Endothelial cell of umbilical vein (primary cell): ENCODE measurements around the gene BIRC2. TPM values are rescaled to one million over a fixed set of nuclear protein-coding genes. Genes with fewer than 3 reads are reported as not detected.

Experiments
- BruUV-seq: library from RNA; stranded (reverse); fragments of 400-500 nt; replicated peaks from 2 replicates; lab custom pipeline; 2021; lab: Mats Ljungman, UMichigan
- CTCF ChIA-PET: fragments of 300-600, 350-600 bp; sonication (Branson Sonifier 250); formaldehyde crosslinking; loops from one replicate; lab custom pipeline; 2021; ENCODE audit warnings: antibody characterized with exemption, inconsistent platforms; lab: Charles Lee
- POLR2A ChIA-PET: fragments of 300-600, 350-600 bp; sonication (Branson Sonifier 250); formaldehyde crosslinking; loops from one replicate; lab custom pipeline; 2021; ENCODE audit warnings: antibody characterized with exemption, inconsistent platforms; lab: Charles Lee
- DNase-seq: peaks from one replicate; pipeline ENCODE4 v3.0.0-alpha.2; 2011; ENCODE audit warnings: low read depth, low spot score
- FAIRE-seq: peaks from 2 replicates; lab custom pipeline; 2011; peaks lifted over from hg19 to GRCh38; lab: Jason Lieb, UNC
- H2AFZ ChIP-seq: 2 replicates; pipeline ENCODE4 v1.6.0; 2012; ENCODE audit warnings: low read depth, low read length, control low read depth, inconsistent platforms
- H3K27ac ChIP-seq: 2 replicates; pipeline ENCODE4 v1.5.1; 2011; ENCODE audit warnings: low read depth, mild to moderate bottlenecking, control low read depth, low read length, moderate library complexity; ENCODE audit not compliant: insufficient read depth
- H3K27me3 ChIP-seq, 2 experiments: 2 replicates each; pipeline versions ENCODE4 v1.6.0 to v1.6.1; 2011; ENCODE audit warnings: low read length in 2 of 2, mixed read lengths in 1 of 2; ENCODE audit not compliant: control insufficient read depth in 2 of 2, insufficient read depth in 2 of 2
- H3K36me3 ChIP-seq, 2 experiments: 2 replicates in 1 of 2; 3 replicates in 1 of 2; pipeline ENCODE4 v1.5.1; 2011; ENCODE audit warnings: low read length in 2 of 2, mild to moderate bottlenecking in 1 of 2, moderate library complexity in 1 of 2; ENCODE audit not compliant: control insufficient read depth in 2 of 2, insufficient read depth in 2 of 2; ENCODE audit errors: extremely low read depth in 1 of 2
- H3K4me1 ChIP-seq: 3 replicates; pipeline ENCODE4 v1.5.1; 2011; ENCODE audit warnings: mild to moderate bottlenecking, low read length; ENCODE audit not compliant: control insufficient read depth, insufficient read depth; ENCODE audit errors: extremely low read depth
- H3K4me2 ChIP-seq: 2 replicates; pipeline ENCODE4 v1.6.1; 2011; ENCODE audit warnings: low read length, control low read depth, mixed read lengths; ENCODE audit not compliant: insufficient read depth
- H3K4me3 ChIP-seq, 3 experiments: fragments of 200-600 bp in 1 of 3; sonication (generic), shearing (Covaris generic) in 1 of 3; replicated peaks in 1 of 3; 2 replicates each; pipeline ENCODE4 v1.5.1; 2011 to 2016; ENCODE audit warnings: control low read depth in 3 of 3, low read length in 3 of 3, mild to moderate bottlenecking in 2 of 3, inconsistent platforms in 1 of 3, low read depth in 1 of 3, moderate library complexity in 1 of 3; ENCODE audit not compliant: insufficient read depth in 1 of 3
- H3K79me2 ChIP-seq: 2 replicates; pipeline ENCODE4 v1.6.0; 2012; ENCODE audit warnings: low read length, inconsistent platforms; ENCODE audit not compliant: control insufficient read depth, insufficient read depth
- H3K9ac ChIP-seq: replicated peaks from 2 replicates; pipeline ENCODE3; 2011; ENCODE audit warnings: low read length, control low read depth; ENCODE audit not compliant: insufficient read depth; ENCODE audit errors: extremely low read depth
- H3K9me1 ChIP-seq: replicated peaks from 3 replicates; pipeline ENCODE4 v1.6.0; 2011; ENCODE audit warnings: mild to moderate bottlenecking, low read length; ENCODE audit not compliant: control insufficient read depth, insufficient read depth; ENCODE audit errors: extremely low read depth
- H3K9me3 ChIP-seq: replicated peaks from 2 replicates; pipeline ENCODE4 v1.5.1; 2012; ENCODE audit warnings: low read length, inconsistent platforms; ENCODE audit not compliant: control insufficient read depth, insufficient read depth
- H4K20me1 ChIP-seq: replicated peaks from 2 replicates; pipeline ENCODE3; 2011; ENCODE audit warnings: mild to moderate bottlenecking, low read length; ENCODE audit not compliant: control insufficient read depth, insufficient read depth; ENCODE audit errors: extremely low read depth
- EZH2 ChIP-seq: IDR thresholded peaks from 2 replicates; pipeline ENCODE4 v1.6.1; 2012; ENCODE audit warnings: borderline replicate concordance, low read depth, mild to moderate bottlenecking, moderate library complexity, low read length, inconsistent platforms; ENCODE audit not compliant: severe bottlenecking
- FOS ChIP-seq: IDR thresholded peaks from 2 replicates; pipeline ENCODE4 v1.6.1; 2011; ENCODE audit warnings: mild to moderate bottlenecking, low read length, moderate library complexity, borderline replicate concordance; ENCODE audit not compliant: insufficient read depth
- GATA2 ChIP-seq: IDR thresholded peaks from 2 replicates; pipeline ENCODE4 v1.7.0; 2011; ENCODE audit warnings: low read depth, mild to moderate bottlenecking, moderate library complexity, mixed read lengths, low read length; ENCODE audit not compliant: insufficient read length, insufficient read depth
- JUN ChIP-seq: IDR thresholded peaks from 2 replicates; pipeline ENCODE4 v1.6.1; 2011; ENCODE audit warnings: borderline replicate concordance, low read depth; ENCODE audit not compliant: insufficient read length, insufficient read depth
- MAX ChIP-seq: IDR thresholded peaks from 2 replicates; pipeline ENCODE4 v1.6.1; 2011; ENCODE audit not compliant: insufficient read depth, insufficient read length
- MYC ChIP-seq: IDR thresholded peaks from one replicate; pipeline ENCODE4 v1.6.1; 2011; ENCODE audit warnings: mild to moderate bottlenecking, low read depth, low read length
- POLR2A ChIP-seq: IDR thresholded peaks from 2 replicates; pipeline ENCODE4 v1.6.1; 2012; ENCODE audit warnings: low read depth, mild to moderate bottlenecking, control low read depth, low read length
- POLR2AphosphoS5 ChIP-seq: IDR thresholded peaks from 2 replicates; pipeline ENCODE4 v1.6.1; 2012; ENCODE audit warnings: low read depth, mild to moderate bottlenecking, control low read depth, low read length, moderate library complexity; ENCODE audit not compliant: insufficient read depth
- dilution Hi-C: fragments of 300-500 bp; cut with MboI; formaldehyde crosslinking; loops from one replicate; pipeline ENCODE4 v1.15.0; 2019; ENCODE audit warnings: low sequenced_read_pairs; ENCODE audit not compliant: extremely low pct_ligation_motif_present
- intact Hi-C: fragments of 100-400 bp; cut with micrococcal nuclease; formaldehyde crosslinking; loops from one replicate; pipeline ENCODE4 v1.10.0; 2022
- polyA plus RNA-seq, 4 experiments: library from polyadenylated mRNA; depleted of rRNA in 3 of 4; stranded (reverse) in 3 of 4; unstranded in 1 of 4; fragments of >200 nt; gene quantifications; 2 replicates each; pipeline versions ENCODE4 v1.2.1 to v1.2.3, GENCODE V29; 2011 to 2012; ENCODE audit warnings: missing spikeins in 1 of 4
- total RNA-seq: library from RNA; stranded (reverse); gene quantifications from 2 replicates; pipeline ENCODE4 v1.2.3, GENCODE V29; 2021
- TF ChIP-seq, protein P1 (sequence below), 2 donors: IDR thresholded peaks; 1 replicate in 1 of 2; 2 replicates in 1 of 2; pipeline ENCODE4 v1.5.1; 2011; ENCODE audit warnings: low read length in 2 of 2, mild to moderate bottlenecking in 2 of 2, moderate library complexity in 2 of 2, control low read depth in 1 of 2, inconsistent platforms in 1 of 2, low read depth in 1 of 2; ENCODE audit not compliant: insufficient read depth in 1 of 2; ENCODE audit errors: extremely low read depth in 1 of 2

Gene BIRC2
- total and polyA plus RNA-seq, 2 donors (not counting 3 experiments of a cell fraction or from before 2014, with no cell fraction given) = 42.8 to 47.3 TPM

DNA sequence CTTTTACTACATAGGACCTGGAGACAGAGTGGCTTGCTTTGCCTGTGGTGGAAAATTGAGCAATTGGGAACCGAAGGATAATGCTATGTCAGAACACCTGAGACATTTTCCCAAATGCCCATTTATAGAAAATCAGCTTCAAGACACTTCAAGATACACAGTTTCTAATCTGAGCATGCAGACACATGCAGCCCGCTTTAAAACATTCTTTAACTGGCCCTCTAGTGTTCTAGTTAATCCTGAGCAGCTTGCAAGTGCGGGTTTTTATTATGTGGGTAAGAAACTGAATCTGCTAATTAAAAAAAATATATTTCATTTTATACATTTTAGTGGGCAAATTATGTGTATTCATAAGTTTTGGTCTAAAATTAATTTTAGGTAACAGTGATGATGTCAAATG is 21.9 kb upstream of the BIRC2 start:
- dilution Hi-C loops = no loop called here
- no peak for DNase-seq
- BruUV-seq = no TSS peak
- no peaks in the 10 kb centered on the region for H3K4me1 ChIP-seq
- no peaks in the 10 kb centered on the region for H3K27me3 ChIP-seq
- H3K36me3 ChIP-seq = no peaks in the 10 kb centered on the region
- TF ChIP-seq GATA2 (no peak), JUN (no peak), MYC (no peak), POLR2AphosphoS5 (no peak)
- no peak overlapping the region for H3K4me3 ChIP-seq
- H3K4me2 ChIP-seq = no peak overlapping the region
- no peaks in the 10 kb centered on the region for H4K20me1 ChIP-seq
- H3K27ac ChIP-seq = no peak overlapping the region
- CTCF ChIA-PET = interaction anchor here (1.0 kb wide), 1 partner anchor 31 kb away, joined by 3 read pairs; no protein-coding TSS in a partner anchor
- no peak for FAIRE-seq
- intact Hi-C loops = no loop called here
- no peak overlapping the region for H3K9ac ChIP-seq
- H3K9me1 ChIP-seq = no peaks in the 10 kb centered on the region
- POLR2A ChIA-PET = no interaction called here
- H2AFZ ChIP-seq = no peak overlapping the region
- H3K79me2 ChIP-seq = no peaks in the 10 kb centered on the region
- H3K9me3 ChIP-seq = no peaks in the 10 kb centered on the region

GRCh38 chr11:102328748-102329147 is 18.3 kb upstream of the BIRC2 start:
- intact Hi-C loops (no loop called here), dilution Hi-C loops (no loop called here)
- Histone ChIP-seq H3K9me3 (no peaks in the 10 kb centered on the region), H3K79me2 (no peaks in the 10 kb centered on the region), H3K27ac (no peak overlapping the region), H4K20me1 (no peaks in the 10 kb centered on the region), H3K9ac (no peak overlapping the region), H3K4me2 (no peak overlapping the region), H3K27me3 (no peaks in the 10 kb centered on the region), H3K9me1 (no peaks in the 10 kb centered on the region), H3K4me1 (no peaks in the 10 kb centered on the region), H2AFZ (no peak overlapping the region), H3K36me3 (no peaks in the 10 kb centered on the region), H3K4me3 (no peak overlapping the region)
- DNase-seq (no peak), FAIRE-seq (no peak)
- TF ChIP-seq JUN (no peak), EZH2 (no peak), POLR2AphosphoS5 (no peak), FOS (no peak), GATA2 (no peak), MAX (no peak), POLR2A (no peak), MYC (no peak)
- TF ChIP-seq, protein P1, sequence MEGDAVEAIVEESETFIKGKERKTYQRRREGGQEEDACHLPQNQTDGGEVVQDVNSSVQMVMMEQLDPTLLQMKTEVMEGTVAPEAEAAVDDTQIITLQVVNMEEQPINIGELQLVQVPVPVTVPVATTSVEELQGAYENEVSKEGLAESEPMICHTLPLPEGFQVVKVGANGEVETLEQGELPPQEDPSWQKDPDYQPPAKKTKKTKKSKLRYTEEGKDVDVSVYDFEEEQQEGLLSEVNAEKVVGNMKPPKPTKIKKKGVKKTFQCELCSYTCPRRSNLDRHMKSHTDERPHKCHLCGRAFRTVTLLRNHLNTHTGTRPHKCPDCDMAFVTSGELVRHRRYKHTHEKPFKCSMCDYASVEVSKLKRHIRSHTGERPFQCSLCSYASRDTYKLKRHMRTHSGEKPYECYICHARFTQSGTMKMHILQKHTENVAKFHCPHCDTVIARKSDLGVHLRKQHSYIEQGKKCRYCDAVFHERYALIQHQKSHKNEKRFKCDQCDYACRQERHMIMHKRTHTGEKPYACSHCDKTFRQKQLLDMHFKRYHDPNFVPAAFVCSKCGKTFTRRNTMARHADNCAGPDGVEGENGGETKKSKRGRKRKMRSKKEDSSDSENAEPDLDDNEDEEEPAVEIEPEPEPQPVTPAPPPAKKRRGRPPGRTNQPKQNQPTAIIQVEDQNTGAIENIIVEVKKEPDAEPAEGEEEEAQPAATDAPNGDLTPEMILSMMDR (IDR thresholded peaks at IDR 0.05; ENCODE audit: extremely low read depth in 1 of 2, insufficient read depth in 1 of 2, low read depth in 1 of 2, low read length in 2 of 2) = no peak
- no TSS peak for BruUV-seq
- POLR2A ChIA-PET = no interaction called here
- CTCF ChIA-PET = no interaction called here
